ENCODE data around the gene CRIP1. TPM values are rescaled to one million over a fixed set of nuclear protein-coding genes. Genes with fewer than 3 reads are reported as not detected.
A peak's percentile ranks its signal among the peaks of the same experiment; 100 is the strongest.

CRIP1 gene
- polyA plus RNA-seq, 4 donors = 27.4 to 44.0 (median 33.1) TPM

DNA sequence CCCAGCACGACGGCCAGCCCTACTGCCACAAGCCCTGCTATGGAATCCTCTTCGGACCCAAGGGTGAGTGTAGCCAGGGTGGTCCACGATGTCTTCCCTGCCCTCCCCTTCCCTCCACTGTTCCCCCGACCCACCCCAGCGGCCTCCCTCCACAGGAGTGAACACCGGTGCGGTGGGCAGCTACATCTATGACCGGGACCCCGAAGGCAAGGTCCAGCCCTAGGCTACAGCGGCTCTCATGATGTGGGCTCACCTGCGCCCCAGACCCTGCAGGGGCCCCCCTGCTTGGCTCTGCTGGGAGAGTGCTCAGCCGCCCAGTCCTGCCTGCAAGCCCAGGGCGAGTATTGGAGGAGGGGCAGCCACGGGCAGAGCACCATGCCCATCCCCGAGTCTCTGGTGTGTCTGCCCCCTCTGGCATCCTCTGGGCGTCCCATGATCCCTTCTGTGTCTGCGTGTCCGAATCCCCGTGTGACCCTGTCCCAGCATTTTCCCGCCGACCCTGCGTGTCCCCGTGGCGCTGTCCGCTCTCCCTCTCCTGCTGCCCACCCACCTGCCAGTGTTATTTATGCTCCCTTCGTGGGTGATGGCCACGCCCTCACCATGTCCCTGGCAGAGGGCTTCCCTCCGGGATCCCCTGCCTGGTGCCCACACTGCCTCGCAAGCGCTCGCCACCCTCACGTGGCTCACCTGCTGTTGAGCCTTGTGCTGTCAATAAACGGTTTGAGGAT lies 7.1 kb upstream of the CRIP1 start:
- DNase-seq (ENCODE audit: low read depth in 4 of 4, low spot score in 2 of 4) = no peak

DNA sequence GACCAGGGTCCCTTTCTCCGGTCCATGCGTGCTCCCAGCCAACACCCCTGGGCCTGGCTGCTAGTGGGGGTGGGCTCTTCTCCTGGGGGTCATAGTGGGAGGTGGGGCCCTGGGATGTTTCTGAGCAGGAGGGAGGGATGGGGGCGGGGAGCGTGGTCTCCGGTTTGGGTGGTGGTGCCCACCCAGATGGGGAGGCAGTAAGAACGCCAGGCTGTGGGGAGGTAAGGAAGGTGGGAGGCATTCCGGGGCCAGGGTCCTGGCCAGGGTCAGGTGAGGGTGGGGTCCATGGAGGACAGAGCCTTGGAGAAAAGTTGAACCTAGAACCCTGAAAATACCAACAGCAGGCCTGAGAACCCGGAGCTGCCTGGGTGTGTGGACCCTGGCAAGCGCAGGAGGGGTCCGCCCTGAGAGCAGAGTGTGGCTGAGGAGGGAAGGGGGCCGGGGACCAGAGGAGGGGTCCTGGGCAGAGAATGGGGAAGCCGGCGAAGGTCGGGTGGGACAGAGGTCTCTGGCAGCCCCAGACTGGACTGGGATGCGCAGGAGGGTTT lies 6.4 kb upstream of the CRIP1 start:
- no peak for DNase-seq (ENCODE audit: low read depth in 4 of 4, low spot score in 2 of 4)

- DNase-seq (ENCODE audit: low read depth in 4 of 4, low spot score in 2 of 4) = peak; percentile 83 to 89 (median 86)
Measured at GRCh38 chr14:105480807-105481801, 5.6 kb upstream of the CRIP1 start.

GRCh38 chr14:105481886-105482457 lies 4.7 kb upstream of the CRIP1 start:
- DNase-seq (ENCODE audit: low read depth in 4 of 4, low spot score in 2 of 4) = peak in 3 of 4 donors; percentile 91 to 93 (median 92)

DNA sequence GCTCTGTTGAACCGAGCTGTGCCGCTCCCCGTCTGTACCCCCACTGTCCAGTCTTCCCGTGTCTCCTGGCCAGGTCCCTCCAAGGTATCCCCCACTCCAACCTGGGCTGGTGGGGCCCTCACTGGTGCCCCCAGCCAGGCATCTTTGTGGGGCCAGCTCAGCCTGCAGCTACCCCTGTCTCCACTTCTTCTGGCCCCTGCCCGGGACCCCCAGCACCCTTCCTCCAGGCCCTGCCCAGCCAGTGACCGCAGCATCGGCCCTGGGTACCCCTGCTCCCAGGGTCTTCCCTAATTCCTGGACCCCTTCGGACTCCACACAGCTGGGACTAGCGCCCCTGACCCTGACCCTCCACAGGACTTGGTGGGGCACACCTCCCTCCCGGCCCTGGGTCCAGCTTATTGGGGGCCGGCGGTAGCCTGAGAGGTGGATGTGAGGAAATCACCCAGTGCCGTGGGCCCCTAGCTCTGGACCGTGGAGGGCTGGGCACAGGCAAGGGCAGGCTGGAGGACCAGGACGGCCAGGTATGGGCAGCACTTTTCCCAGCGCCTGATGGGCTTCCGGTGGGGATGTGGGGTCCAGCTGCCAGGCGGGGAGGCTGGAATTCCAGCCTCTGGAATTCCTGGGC lies 4.1 kb upstream of the CRIP1 start:
- DNase-seq (ENCODE audit: low read depth in 4 of 4, low spot score in 2 of 4) = no peak

- DNase-seq (ENCODE audit: low read depth in 4 of 4, low spot score in 2 of 4) = no peak
Measured at GRCh38 chr14:105483300-105484068, 3.2 kb upstream of the CRIP1 start.

- no peak for DNase-seq (ENCODE audit: low read depth in 4 of 4, low spot score in 2 of 4)
Measured at GRCh38 chr14:105484069-105484996, 2.4 kb upstream of the CRIP1 start.

GRCh38 chr14:105484997-105485393 lies 1.7 kb upstream of the CRIP1 start:
- DNase-seq (ENCODE audit: low read depth in 4 of 4, low spot score in 2 of 4) = no peak

GRCh38 chr14:105485739-105486162 lies 935 bp upstream of the CRIP1 start:
- DNase-seq (ENCODE audit: low read depth in 4 of 4, low spot score in 2 of 4) = no peak

- no peak for DNase-seq (ENCODE audit: low read depth in 4 of 4, low spot score in 2 of 4)
Measured at GRCh38 chr14:105486974-105487448, 325 bp downstream of the CRIP1 start.

DNA sequence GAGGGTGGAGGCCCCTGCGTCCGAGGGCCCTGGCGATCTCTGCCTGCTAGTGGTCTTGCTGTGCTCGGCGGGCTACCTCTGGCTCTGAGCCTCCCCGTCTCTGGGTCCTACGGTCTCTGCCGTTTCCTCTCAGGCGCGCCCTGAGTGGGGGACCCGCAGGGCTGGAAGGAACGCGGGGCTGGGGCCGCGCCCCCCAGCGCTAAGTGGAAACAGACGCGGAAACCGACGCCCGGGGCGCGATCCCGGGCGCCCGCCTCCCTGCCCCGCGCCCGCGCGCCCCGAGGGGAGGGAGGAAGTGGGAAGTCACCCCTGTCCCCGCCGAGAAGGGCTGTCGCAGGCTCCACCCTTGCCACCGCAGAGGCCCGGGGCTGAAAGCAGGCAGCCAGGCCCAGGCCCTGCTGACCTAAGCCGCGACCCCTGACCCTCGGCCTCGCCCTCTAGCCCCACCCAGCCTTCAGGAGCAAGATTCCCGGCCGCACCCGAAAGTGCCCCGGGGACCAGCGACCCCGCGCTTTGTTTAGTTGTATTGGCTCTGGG lies 831 bp downstream of the CRIP1 start:
- no peak for DNase-seq (ENCODE audit: low read depth in 4 of 4, low spot score in 2 of 4)

DNA sequence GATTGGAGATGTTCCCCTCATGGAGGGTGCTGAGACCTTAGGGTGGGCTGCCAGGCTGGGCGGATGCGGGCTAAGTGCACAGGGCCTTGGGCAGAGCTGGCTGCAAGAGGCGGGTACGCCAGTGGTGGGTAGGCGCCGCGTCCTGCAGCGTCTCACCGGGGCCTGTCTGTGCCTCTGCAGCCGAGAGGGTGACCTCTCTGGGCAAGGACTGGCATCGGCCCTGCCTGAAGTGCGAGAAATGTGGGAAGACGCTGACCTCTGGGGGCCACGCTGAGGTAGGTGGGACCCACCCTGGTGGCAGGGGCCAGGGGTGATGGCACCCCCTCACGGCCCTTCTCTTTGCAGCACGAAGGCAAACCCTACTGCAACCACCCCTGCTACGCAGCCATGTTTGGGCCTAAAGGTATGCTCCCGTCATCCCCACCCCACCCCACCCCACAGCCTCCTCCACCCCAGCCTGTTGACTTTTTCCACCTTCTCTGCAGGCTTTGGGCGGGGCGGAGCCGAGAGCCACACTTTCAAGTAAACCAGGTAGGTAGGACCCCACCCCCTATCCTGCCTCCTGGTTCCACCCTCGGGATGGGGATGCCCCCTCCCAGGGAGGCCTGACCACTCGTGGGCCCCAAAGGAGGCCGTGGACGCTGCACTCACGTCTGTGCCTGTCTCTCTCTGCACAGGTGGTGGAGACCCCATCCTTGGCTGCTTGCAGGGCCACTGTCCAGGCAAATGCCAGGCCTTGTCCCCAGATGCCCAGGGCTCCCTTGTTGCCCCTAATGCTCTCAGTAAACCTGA lies 1.5 kb downstream of the CRIP1 start:
- no peak for DNase-seq (ENCODE audit: low read depth in 4 of 4, low spot score in 2 of 4)

DNA sequence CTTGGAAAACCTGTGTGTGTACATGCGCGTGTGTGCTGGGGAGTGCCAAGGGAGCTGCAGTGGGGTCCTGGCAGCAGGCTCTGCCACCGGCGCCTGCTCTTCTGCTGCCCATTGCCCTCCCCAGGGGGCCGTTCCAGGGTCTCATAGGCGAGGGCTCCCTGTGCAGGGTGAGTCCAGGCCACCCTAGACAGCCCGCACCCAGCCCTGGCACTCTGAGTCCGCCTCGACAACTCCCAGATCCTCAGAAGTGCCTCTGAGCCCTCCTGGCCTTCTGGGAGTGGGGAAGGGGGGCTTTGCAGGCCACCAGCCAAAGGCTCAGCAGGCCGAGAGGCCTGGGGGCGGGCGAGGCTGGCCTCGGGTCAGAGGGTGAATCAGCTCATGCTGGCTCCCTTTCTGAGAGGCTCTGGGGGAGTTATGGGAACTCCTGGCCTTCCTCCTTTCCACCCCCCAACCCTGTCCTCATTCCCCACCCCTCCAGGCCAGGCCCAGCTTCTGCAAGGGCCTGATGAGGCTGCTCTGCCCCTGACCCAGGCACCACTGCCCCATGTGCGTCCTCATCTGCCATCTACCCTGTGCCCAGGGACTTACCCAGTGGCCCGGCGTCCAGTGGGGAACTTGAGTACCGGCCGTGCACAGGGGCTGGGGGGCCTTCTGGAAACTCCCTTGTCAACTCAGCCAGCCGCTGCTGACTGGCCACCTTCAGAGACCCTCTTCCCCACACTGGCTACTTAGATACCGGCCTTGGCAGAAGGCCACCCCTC lies 2.3 kb downstream of the CRIP1 start:
- no peak for DNase-seq (ENCODE audit: low read depth in 4 of 4, low spot score in 2 of 4)

- peak in 3 of 4 donors; percentile 73 to 91 (median 81) for DNase-seq (ENCODE audit: low read depth in 4 of 4, low spot score in 2 of 4)
Measured at GRCh38 chr14:105489542-105490266, 3.0 kb downstream of the CRIP1 start.

DNA sequence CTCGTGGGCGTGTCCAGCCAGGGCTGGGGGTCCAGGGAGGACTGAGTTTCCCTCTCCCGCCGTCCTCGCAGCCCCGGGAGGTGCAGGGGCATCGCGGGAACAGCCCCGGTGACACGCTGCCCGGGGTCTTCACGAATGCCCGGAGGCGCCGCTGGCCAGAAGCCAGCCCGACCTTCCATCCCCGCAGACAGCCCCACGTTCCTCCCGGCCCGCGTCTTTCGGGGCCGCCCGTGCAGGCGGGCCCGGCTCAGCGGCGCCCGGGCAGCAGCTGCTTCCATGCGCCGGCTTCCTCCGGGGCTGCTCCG lies 3.5 kb downstream of the CRIP1 start:
- DNase-seq (ENCODE audit: low read depth in 4 of 4, low spot score in 2 of 4) = no peak

Measured in left renal cortex interstitium (tissue), 4 donors.